Hypothalamus (tissue), 51 donors: ENCODE data around the gene ESPNL.
"Not testable (repeated sequence)": the region's sequence is repeated elsewhere in the genome, so short reads cannot be mapped to it uniquely, and the experiment has no call there.

Source experiments
- DNase-seq, 51 donors: peaks; one replicate each; lab custom pipeline; 2025; lab: John Stamatoyannopoulos, UW

ESPNL gene

GRCh38 chr2:238113611-238114010, 13.5 kb downstream of the ESPNL start:
- DNase-seq: no peak

- DNase-seq: no peak
Measured at GRCh38 chr2:238114331-238114841, 14.2 kb downstream of the ESPNL start.

DNA sequence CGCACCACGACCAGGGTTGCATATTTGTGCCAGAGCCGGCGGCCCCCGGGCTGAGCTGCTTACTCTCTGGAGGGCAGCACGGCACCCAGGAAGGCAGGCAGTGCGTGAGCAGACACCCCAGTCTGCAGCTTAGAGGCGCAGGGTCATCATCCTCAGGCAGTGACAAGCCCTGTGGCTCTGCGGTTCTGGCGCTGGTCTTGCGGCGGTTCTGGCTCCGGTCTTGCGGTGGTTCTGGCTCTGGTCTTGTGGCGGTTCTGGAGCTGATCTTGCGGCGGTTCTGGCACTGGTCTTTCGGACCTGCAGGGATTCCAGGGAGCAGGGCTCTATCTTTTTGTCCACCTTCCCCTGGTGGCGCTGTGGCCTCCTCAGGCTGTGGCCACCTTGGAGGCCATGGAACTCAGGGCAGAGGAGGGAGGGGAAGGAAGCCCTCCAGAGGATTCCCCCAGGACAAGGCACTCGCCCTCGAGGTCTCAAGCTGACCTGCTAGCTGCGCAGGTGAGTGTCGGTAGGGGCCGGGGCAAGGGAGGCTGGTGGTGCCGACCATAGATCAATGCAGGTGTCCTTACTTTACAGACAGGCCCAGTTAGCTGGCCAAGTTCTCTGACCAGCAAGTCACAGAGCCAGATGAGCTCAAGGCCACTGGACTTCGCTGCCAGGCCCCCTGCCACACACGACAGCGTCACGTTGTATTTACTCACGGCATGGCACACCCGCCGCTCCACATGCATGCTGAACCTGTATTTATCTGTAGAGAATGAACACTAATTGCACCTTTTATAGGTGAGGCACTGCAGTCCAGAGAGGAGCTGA, 14.9 kb downstream of the ESPNL start:
- DNase-seq: no peak

GRCh38 chr2:238115709-238116108, 15.6 kb downstream of the ESPNL start:
- DNase-seq: not testable (repeated sequence)

- DNase-seq: no peak
Measured at GRCh38 chr2:238116298-238117198, 16.4 kb downstream of the ESPNL start.

DNA sequence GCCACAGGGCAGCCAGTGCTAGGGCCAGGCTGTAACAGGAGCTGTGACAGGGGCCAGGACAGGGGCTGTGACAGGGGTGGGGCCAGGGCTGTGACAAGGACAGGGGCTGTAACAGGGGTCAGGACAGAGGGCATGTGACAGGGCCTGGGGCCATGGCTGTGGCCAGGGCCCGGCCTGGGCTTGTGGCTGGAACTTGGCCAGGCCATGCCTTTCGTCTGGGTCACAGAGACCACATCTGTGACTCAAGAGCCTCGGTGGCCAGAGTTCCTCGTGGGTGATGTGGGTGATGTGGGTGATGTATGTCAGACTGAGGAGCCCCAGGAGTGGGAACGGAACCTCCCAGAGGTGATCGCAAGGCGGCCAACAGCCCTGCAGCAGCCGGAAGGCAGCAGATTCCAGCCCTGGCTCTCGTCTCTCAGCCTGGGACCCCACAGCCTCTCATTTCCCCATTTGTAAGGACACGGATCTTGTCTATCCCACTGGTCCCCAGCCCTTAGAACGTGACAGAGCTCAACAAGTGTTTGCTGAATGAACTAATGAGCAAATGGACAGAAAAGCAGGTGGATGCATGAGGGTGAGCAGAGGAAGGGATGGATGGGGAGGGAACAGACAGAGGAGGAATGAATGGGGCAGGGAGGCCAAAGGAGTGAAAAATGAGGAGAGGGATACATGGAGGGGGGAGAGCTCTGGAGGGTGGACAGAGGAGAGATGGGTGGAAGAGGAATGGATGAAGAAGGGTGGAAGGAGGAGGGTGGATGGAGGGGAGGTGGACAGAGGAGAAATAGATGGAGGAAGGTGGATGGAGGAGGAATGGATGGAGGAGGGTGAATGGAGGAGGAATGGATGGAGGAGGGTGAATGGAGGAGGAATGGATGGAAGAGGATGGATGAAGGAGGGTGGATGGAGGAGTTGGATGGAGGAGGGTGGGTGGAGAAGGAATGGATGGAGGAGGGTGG, 17.3 kb downstream of the ESPNL start:
- no peak for DNase-seq

DNA sequence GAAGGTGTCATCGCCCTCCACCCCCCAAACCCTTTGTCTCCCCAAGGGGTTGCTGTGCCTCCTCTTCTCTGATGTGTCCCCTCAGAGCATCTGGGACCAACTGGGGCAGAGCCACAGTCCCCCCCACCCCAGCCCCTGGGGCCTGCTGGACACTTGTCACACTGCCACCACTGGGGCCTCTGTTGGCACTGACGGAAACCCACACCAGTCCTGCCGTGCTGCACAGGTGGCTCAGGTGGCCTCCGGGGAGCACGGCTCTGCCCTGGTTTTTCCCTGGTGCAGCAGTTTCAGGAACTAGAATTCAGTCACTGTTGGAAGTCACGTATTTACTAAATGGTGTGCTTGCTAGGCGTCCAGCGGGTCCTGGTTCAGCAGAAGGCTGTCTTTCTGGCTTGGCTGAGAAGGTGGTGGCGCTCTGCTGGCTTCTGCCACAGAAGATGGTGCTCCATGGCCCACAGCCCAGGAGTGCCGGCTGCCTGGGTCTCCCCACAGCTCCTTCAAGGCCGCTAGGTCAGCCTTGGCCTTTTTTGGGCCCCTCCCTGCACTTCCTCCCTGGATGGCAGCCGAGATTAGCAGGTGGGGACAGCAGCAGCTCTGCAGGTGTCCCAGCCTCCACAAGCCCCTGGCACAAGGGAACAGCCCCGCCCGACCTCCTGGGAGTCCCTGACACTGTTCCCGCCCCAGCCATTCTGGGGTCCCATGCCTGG, 19.8 kb downstream of the ESPNL start:
- DNase-seq: no peak

DNA sequence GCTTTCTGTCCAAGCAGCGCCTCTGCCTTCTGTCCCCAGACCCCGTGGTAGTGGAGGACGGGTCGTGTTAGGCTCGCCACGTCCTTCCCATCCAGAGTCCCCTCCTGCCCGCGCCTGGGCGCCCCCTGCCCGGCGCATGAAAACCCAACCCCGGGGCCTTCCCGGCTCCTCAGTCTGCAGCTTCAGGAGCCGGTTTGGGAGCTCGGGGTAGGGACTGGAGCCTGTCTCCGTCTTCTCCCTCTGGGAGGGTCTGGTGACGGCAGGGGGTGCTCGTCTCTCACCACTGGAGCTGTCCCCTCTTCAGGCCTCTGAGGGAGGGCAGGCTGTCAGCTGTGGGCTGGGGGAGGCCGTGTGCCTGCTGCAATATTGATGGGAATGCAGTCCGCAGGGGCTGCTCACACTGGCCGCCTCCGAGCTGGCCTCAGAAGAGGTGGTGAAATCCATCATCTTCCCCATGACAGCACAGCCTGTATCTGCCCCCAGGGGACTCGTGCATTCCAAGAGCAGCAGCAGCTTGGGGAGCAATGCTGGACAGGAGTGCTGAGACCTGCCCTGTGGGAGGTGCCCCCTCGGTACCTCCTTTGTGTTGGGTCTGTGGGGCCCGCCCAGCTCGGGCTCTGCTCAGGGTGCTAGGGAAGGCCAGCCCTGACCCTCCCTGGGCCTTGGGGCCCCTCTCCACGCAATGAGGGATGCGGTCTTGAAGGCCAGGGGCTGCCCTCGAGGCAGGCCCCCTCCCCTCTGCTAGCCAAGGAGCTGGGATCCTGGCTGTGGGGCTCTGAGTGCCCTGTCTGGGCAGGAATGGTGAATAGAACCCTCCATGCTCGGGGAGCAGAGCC, 20.5 kb downstream of the ESPNL start:
- no peak for DNase-seq

GRCh38 chr2:238121511-238122286, 21.6 kb downstream of the ESPNL start:
- no peak for DNase-seq

- no peak for DNase-seq
Measured at GRCh38 chr2:238122287-238123217, 22.4 kb downstream of the ESPNL start.

GRCh38 chr2:238123218-238123971, 23.3 kb downstream of the ESPNL start:
- no peak for DNase-seq

DNA sequence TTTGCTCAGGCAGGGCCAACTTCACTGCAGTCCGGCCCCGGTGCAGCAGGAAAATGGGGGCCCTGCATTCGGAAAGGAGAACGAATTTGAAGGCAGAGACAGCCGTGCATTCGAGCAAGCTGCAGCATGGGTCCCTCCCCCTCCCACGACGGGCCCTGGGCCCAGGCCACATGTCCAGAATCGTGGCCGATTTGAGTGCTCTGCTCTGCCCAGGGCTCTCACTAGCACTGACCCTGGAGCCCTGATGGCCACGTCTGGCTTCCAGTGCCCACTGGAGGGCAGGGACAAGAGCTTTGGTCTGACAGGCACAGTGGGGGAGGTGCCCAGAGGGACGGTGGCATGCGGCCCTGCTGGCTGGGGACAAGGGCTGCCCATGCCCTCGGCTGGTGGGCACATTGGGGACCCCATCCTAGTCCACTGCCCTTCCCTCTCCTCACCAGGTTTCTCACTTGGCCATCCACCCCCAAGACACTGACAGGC, 23.9 kb downstream of the ESPNL start:
- no peak for DNase-seq

GRCh38 chr2:238124488-238125126, 24.5 kb downstream of the ESPNL start:
- DNase-seq: no peak

- no peak for DNase-seq
Measured at GRCh38 chr2:238125127-238125885, 25.2 kb downstream of the ESPNL start.

- DNase-seq: no peak
Measured at GRCh38 chr2:238126338-238126737, 26.2 kb downstream of the ESPNL start.
